CD4-positive, alpha-beta T cell treated with Interleukin-10 for 1 hour (primary cell): ENCODE measurements around the gene ASTN2.

Experiments used
- DNase-seq: peaks from one replicate; pipeline ENCODE4 v3.0.0-alpha.2; 2020

Gene ASTN2

GRCh38 chr9:116387934-116388698 is 1026.7 kb downstream of the ASTN2 start:
- no peak for DNase-seq

- no peak for DNase-seq
These were observed 1030.9 kb downstream of the ASTN2 start for GRCh38 chr9:116383936-116384335.

- DNase-seq, result no peak
These were observed 1031.7 kb downstream of the ASTN2 start for GRCh38 chr9:116383133-116383532.

GRCh38 chr9:116382053-116382452 is 1032.8 kb downstream of the ASTN2 start:
- DNase-seq, result no peak

DNA sequence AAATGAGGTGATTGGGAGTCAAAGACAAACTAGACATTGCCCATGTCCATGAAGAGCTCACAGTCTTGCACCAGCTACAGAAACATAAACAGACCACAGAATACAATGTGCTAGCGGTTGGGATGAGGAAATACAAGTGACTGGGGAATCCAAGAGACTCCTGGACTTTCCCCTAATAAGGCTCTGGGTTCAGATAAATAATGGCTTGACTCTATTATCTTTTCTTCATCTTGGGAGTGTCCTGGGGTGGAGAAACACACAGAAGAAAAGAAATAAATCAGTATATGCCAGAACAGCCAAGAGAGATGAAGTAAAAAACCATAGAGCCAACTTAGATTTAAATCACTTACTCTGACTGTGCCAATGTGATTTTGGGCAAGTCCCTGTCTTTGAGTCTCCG is 1033.5 kb downstream of the ASTN2 start:
- DNase-seq, result no peak

- DNase-seq, result no peak
These were observed 1034.3 kb downstream of the ASTN2 start for GRCh38 chr9:116380496-116380995.

DNA sequence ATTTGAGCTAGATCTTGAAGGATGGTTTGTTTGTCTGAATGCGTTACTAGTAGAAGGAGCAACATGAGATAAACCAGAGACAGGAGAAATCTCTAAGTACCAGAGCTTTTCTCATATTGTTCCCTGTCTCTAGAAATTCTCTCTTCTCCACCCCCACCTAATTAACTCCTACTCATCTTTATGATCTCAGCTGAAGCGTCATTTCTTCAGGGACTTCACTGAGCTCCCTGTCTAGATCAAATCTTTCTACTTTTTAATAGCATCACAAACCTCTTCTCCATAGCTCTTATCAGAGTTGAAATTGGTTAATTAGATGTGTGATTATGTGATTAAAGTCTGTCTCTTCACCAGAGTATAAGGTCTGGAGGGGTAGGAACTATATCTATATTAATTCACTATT is 1035.0 kb downstream of the ASTN2 start:
- DNase-seq, result no peak

DNA sequence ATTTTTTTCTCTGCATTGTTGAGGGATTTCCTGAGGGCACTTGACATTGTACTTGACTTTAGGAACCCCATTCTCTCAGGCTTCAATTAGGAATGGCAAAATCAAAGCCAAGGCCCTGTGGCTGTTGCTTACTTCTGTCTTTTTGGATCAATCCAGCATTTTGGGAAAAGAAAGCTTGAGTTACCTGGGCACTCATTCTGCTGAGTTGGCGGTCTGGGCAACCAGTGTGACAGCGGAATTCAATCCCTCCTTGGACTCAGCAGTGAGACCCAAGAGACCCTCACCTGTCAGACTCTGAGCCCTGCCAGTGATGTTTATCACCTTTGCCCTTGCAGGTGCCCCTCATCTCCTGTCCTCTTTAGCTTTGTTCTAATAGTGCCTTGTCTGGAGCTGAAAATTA is 1036.0 kb downstream of the ASTN2 start:
- no peak for DNase-seq

GRCh38 chr9:116377179-116377798 is 1037.6 kb downstream of the ASTN2 start:
- DNase-seq, result no peak
